ENCODE measurements around the gene TRIM72. TPM values are rescaled to one million over a fixed set of nuclear protein-coding genes. Genes with fewer than 3 reads are reported as not detected.

The TRIM72 gene
- total and polyA plus RNA-seq, 9 of the 15 experiments (the other 6 are each of a cell fraction or from before 2014, with no cell fraction given) = under 0.01 TPM; not detected in 8

GRCh38 chr16:31167315-31167714 lies 46.6 kb upstream of the TRIM72 start:
- no peak overlapping the region for H3K27ac ChIP-seq (ENCODE audit: extremely low read depth, low read depth, low read length)
- H3K4me2 ChIP-seq (ENCODE audit: insufficient read depth, low read length) = no peak overlapping the region
- H4K20me1 ChIP-seq (replicated peaks; ENCODE audit: control insufficient read depth, insufficient read depth, low read length) = no peaks in the 10 kb centered on the region
- intact Hi-C loops (cut with micrococcal nuclease) (no loop called here), in situ Hi-C loops (cut with MboI) (no loop called here)
- no peaks in the 10 kb centered on the region for H3K9me3 ChIP-seq (replicated peaks; ENCODE audit: control insufficient read depth, insufficient read depth, low read depth, low read length)
- no peak for FAIRE-seq
- no peak for TF ChIP-seq REST (IDR thresholded peaks at IDR 0.05; ENCODE audit: borderline replicate concordance)
- no peak for TF ChIP-seq REST (CRISPR knock-in tag; IDR thresholded peaks at IDR 0.05; ENCODE audit: low read depth)
- no peak for TF ChIP-seq ZNF217 (CRISPR knock-in tag; IDR thresholded peaks at IDR 0.05)
- TF ChIP-seq CEBPB (tag; IDR thresholded peaks at IDR 0.05) = peak; percentile 55
- TF ChIP-seq MAFF (IDR thresholded peaks at IDR 0.05; ENCODE audit: low read length) = no peak
- ChIA-PET CTCF (ENCODE audit: low intra/inter-chr PET ratio) (no interaction called here), POLR2A (interaction anchor here (2.9 kb wide), 1 partner anchor 12 kb away, joined by 22 read pairs; the partner anchor contains the start of gene FUS)
- 58% methylated on average over 5 of the region's 8 CpGs for WGBS (ENCODE audit: insufficient coverage, low coverage, missing lambda C conversion rate)
- no peak overlapping the region for H2AFZ ChIP-seq (ENCODE audit: low read depth, low read length)
- no peak overlapping the region for H3K9ac ChIP-seq (ENCODE audit: insufficient read depth in 1 of 2, low read depth in 2 of 2, low read length in 2 of 2)
- no peaks in the 10 kb centered on the region for H3K79me2 ChIP-seq (ENCODE audit: control insufficient read depth, insufficient read depth, low read length)
- H3K4me3 ChIP-seq = no peak overlapping the region
- no peaks in the 10 kb centered on the region for H3K36me3 ChIP-seq (ENCODE audit: control insufficient read depth, insufficient read depth, low read length)
- no peak for DNase-seq (ENCODE audit: extremely low read depth in 1 of 4, low spot score in 3 of 4)
- no peaks in the 10 kb centered on the region for H3K27me3 ChIP-seq (ENCODE audit: control insufficient read depth in 2 of 2, insufficient read depth in 2 of 2, low read length in 2 of 2)
- no peak for ATAC-seq
- H3K9me1 ChIP-seq (ENCODE audit: control insufficient read depth, insufficient read depth, low read length) = no peaks in the 10 kb centered on the region
- no TSS peak for BruUV-seq (replicated peaks)
- H3K4me1 ChIP-seq (replicated peaks in 1 of 2; ENCODE audit: control insufficient read depth in 2 of 2, insufficient read depth in 2 of 2, low read length in 2 of 2) = peaks cover 0 to 3% of the 10 kb centered on the region in 2 experiments; a peak in 3 of 5 replicates

All from K562 (cell line).